Ovary (tissue), 3 donors: Measurements from ENCODE around the gene CRAMP1.

Experiments
- CTCF ChIP-seq, 3 donors: fragments of 450-650 bp in 2 of 3; fragments of 200-600 bp in 1 of 3; IDR thresholded peaks; one replicate each; pipeline versions ENCODE4 v1.5.1 to v1.8.0; 2016 to 2022; ENCODE audit warnings: antibody characterized with exemption in 3 of 3, mild to moderate bottlenecking in 1 of 3
- EP300 ChIP-seq: sonication (generic); formaldehyde crosslinking; IDR thresholded peaks from one replicate; pipeline ENCODE4 v1.6.1; 2017; ENCODE audit warnings: antibody characterized with exemption
- POLR2A ChIP-seq: fragments of 450-650 bp; IDR thresholded peaks from one replicate; pipeline ENCODE4 v1.6.1; 2017; ENCODE audit warnings: antibody characterized with exemption, mild to moderate bottlenecking, moderate library complexity
- donor health status: DM: no; HTN: no; CAD: no.

GRCh38 chr16:1584926-1585484, 27.2 kb upstream of the CRAMP1 start:
- no peak for TF ChIP-seq CTCF (IDR thresholded peaks at IDR 0.05)
- TF ChIP-seq POLR2A = no peak
- TF ChIP-seq EP300 = no peak
